ENCODE measurements around the gene UROC1.

The UROC1 gene

GRCh38 chr3:126530171-126531050 lies 12.8 kb upstream of the UROC1 start:
- DNase-seq, result no peak

DNA sequence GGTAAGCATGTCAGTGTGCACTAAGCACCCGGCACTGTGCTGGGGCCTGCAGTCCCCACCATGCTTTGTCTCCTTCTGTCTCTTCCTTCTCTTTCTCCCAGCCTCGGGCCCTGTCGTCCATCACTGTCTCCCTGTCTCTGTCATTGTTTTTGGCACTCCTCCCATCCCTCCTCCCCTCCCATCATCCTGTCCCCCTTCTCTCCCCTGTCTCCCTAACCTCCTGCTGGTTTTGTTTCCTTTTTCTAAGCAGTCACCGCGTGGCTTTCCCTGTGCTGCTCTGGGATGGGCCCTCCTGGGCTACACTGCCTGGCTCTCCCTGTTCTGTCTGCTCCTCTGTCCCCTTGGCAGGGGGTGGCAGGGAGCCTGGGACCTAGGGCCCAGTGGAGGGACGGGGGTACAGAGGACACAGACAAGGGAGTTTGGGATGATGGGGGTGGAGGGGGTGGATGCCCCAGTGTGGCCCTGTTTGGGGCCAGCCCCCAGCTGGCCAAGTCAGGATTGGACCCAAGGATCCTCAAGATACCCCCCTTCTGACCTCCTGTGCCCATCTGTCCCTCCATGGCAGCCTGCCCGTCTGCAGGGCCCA lies 12.1 kb upstream of the UROC1 start:
- DNase-seq, result no peak

DNA sequence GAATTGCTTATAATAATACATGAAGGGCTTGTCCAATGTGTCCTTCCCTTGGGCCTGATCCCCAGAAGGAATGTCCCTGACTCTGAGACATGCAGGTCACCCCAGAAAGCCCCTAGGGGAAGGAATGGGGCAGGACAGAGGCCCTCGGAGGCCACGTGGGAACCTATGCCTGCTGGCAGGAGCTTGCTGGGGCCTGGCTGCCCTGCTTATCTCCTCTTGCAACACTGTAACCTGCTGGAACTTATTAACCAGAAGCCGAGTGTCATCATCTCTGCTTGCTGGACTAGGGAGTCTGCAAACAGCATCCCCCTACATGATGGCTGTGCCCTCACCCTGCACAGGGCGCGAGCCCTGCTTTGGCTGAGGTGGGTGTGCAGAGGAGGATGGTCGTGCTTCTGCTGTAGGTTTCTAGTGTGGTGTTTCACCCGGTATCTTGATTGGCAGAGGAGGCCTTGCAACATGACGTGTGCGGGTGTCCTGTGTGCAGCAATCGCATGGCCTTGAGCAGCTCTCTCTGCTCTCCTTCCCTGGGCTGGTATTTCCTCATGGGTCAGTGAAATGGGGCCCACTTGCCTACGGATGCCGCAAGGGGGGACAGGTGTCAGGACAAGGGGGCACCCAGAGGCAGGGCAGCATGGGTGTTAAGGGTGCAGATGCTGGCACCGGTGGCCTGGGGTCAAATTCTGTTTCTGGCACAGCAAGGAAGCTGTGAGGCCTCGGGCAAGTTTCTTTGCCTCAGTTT lies 11.4 kb upstream of the UROC1 start:
- DNase-seq, result no peak

DNA sequence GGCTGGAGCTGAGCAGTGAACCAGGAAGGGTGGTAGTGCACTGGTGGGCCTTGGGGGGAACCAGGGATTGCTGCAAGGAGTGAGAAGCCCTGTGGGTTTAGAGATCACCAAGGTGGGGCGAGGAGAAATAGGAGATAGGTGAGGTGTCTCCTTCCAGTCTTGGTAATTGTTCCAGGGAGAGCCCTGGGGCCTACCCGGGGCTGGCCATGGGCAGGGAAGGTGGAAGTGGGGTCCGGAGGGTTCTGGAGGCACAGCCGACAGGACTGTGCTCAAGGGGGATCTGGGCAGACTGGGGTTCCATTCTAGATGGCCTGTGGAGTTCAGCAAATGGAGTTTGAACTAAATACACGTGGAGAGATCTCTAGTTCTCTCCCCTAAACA lies 10.8 kb upstream of the UROC1 start:
- no peak for DNase-seq

DNA sequence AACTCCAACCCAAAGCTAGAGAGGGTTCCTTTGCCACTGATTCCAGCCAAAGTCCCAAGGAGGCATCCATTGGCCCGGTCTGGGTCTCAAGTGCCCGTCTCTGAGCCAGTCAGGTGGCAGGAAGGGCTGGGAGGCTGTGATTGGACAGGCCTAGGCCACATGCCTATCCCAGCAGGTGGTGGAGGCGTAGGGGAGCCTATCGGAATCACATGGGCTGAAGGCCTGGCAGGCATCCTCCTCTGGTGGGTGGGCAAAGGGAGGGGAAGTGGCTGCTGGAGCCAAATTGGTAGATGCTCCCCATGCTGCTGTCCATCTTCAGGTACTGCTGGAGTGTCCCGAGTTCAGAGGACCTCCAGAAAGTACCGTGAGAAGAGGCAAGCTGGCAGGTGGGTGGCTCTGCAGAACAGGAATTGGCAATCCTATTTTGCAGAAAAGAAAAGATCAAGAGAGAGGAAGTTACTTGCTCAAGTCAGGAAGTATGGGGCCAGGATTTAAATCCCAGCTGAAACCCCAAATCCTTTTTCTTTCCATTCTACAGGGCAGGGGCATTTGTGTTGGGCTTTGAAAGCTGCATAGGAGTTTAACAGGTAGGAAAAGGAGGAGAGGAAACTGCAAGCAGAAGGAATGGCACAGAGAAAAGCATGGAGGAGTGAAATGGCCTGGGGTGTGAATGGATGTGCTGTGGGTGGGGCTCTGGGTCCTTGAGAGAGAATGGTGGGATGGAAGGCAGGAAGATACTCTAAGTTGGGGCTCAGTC lies 10.1 kb upstream of the UROC1 start:
- DNase-seq, result no peak

DNA sequence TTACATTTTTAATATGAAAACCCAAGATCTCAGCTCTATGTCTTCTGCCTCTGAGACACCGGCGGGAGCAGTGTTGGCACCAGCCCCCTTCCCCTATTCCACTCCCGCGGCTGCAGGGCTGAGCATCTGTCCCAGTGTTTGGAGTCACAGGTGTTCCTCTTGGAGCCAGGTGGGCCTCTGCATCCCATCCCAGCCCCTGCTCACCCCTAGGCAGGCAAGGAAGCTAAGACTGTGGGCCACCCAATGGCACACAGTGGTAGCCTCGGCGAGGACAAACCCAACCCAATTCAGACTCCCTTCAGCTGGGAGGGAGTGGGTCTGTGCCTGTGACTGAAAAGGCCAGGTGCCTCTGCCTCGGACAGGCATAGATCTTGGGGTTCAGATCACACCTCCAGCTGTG lies 9.4 kb upstream of the UROC1 start:
- DNase-seq, result no peak

GRCh38 chr3:126526668-126527005 lies 9.1 kb upstream of the UROC1 start:
- DNase-seq, result no peak

DNA sequence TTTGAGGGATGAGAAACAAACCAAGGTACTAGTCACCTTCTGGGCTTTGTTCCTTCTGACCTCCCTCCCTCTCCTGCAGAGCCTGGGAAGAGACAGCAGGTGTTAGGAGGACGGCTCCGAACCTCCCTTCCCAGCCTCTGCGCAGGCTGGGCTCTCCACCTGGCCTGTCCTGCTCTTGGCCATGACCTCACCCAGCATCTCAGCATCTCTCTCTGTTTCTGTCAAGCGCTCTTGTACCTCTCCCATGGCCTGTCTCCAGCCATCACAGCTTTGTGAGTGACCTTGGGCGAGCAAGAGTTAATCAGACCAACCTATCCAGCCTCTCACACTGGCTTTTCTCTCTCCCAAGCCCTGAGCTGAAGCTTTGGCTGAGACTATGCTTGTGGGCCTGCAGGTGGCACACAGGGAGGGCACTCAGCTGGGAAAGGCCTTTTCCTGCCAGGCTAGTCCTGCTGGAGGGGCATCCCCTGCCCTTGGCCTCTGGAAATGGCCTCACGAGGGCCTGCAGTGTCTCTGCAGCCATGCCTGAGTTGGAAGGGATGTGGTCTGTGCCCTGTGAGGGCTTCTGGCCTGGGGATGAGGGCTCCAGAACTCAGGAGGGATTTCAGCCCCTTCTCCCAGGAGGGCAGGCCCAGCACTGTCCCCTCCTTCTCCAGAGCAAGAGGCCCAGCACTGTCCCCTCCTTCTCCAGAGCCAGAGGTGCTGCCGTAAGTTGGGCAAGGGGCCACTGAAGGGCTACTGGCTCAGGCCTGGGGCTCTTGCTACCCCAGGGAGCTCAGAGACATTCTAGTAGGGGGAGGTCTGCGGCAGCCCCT lies 8.5 kb upstream of the UROC1 start:
- DNase-seq, result no peak

- no peak for DNase-seq
Measured at GRCh38 chr3:126525091-126525852, 7.7 kb upstream of the UROC1 start.

GRCh38 chr3:126524429-126524988 lies 6.9 kb upstream of the UROC1 start:
- DNase-seq, result peak; percentile 68

DNA sequence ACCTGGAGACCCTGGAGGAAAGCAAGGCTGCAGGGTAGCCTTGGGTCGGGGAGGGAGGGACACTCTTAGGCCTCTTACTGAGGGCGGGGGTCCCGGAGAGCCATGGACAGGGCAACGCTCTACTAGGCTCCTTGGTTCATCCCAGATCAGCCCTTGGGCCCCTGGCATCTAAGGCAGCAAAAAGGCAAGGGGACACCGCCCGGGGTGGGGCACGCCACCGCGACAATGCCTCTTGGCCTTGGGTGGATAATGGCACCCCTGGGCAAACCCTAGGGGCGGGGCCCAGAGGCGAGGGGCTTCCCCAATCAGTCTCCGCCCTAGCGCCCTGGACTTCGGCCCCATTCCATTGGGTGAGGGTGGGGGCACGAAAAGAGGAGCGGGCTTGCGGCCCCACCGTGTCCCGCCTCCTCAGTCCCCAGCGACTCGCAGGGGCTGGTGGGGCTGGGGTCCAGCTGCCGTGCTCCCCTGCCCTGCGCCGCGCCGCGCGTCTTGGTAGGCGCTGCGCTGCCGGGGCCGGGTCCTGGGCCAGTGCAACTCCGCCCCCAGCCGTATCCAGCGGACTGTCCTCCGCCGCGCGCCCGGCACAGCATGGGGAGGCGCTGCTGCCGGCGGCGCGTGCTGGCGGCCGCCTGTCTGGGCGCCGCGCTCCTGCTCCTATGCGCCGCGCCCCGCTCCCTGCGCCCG lies 6.3 kb upstream of the UROC1 start, which contains the start of gene CHST13:
CHST13 (plus strand) TSS at position 411 of the 684 bp plus-strand sequence; CDS start at position 589, 178 bp downstream.
- peak; percentile 68 for DNase-seq

- peak; percentile 14 for DNase-seq
Measured at GRCh38 chr3:126522363-126522788, 4.8 kb upstream of the UROC1 start.

DNA sequence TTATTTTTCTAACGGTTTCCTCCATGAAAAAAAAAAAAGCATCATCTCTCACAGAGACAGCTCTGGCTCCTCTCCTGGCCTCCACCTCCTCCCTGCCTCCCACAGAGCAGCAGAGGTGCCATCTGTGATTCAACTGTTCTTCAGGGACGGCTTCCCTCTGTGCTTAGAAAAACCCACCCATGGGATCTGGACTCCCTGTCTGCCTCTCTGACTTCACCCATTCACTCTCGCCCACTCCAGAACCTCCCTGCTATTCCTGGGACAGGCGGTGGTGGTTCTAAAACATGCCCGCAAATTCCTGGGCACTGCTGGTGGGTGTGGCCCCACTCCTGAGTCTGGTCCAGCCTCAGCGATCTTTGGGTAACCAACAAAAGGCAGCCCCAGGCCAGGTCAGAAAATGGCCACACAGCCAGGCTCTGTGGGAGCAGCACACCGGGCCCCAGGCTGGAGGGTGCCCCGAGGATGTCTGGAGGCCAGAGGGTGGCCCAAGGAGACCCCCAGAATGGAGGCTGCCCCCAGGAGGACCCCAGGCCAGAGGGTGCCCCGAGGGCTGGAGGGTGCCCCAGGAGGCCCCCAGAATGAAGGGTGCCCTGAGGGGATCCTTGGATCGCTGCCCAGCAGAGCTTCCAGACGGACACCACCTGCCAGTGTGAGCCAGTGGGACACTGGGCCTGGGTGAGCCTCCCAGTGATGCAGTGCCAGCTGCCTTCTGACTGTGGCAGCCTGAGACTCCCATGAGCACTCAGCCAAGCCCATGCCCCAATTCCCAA lies 3.7 kb upstream of the UROC1 start:
- no peak for DNase-seq

- DNase-seq, result no peak
Measured at GRCh38 chr3:126519506-126520455, 2.2 kb upstream of the UROC1 start.

- no peak for DNase-seq
Measured at GRCh38 chr3:126518779-126519177, 1.2 kb upstream of the UROC1 start.

- DNase-seq, result no peak
Measured at GRCh38 chr3:126517986-126518778, 609 bp upstream of the UROC1 start.

DNA sequence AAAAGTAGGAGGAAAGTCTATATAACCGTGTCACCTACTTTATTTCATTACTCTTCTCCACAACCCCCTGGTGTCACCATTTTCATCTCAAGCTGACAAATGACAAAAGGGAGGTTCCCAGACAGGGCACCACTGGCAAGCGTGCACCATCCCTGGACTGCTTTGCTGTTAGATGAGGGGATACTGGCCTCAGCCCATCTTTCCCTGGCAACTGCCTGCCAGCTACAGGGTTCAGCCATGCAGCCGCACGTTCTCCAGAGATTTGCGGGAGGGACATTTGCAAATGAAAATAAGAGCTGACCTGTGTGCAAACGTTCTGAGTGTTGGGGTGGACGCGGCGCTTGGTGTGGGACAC lies 660 bp downstream of the UROC1 start:
- no peak for DNase-seq

Data from NCI-H526 treated with DMSO at 0.1 percent for 48 hours (cell line).